NCI-H2196 treated with DMSO at 0.1 percent for 48 hours (cell line): ENCODE results near the gene ALMS1.
"Not testable (repeated sequence)": the region's sequence is repeated elsewhere in the genome, so short reads cannot be mapped to it uniquely, and the experiment has no call there.

Experiments used
- DNase-seq: peaks from one replicate; lab custom pipeline; 2025; ENCODE audit not compliant: unreplicated experiment; lab: John Stamatoyannopoulos, UW

The ALMS1 gene

GRCh38 chr2:73385504-73386341 is at the start of gene ALMS1:
TSS of gene ALMS1 (plus strand) at chr2:73385836. CDS start at chr2:73385869, 33 bp downstream.
- DNase-seq: peak; percentile 63

- no peak for DNase-seq
These were observed 47.8 kb upstream of the ALMS1 start for GRCh38 chr2:73337828-73338227.

- no peak for DNase-seq
These were observed 46.4 kb upstream of the ALMS1 start for GRCh38 chr2:73339201-73339600.

GRCh38 chr2:73341039-73341438 is 44.6 kb upstream of the ALMS1 start:
- no peak for DNase-seq

GRCh38 chr2:73343992-73344391 is 41.6 kb upstream of the ALMS1 start:
- DNase-seq: no peak

GRCh38 chr2:73344747-73345146 is 40.9 kb upstream of the ALMS1 start:
- DNase-seq: not testable (repeated sequence)

GRCh38 chr2:73350035-73350691 is 35.5 kb upstream of the ALMS1 start:
- DNase-seq: no peak

- no peak for DNase-seq
These were observed 29.5 kb upstream of the ALMS1 start for GRCh38 chr2:73356097-73356496.

GRCh38 chr2:73359915-73360697 is 25.5 kb upstream of the ALMS1 start:
- DNase-seq: no peak

GRCh38 chr2:73366060-73366459 is 19.6 kb upstream of the ALMS1 start:
- DNase-seq: no peak

- DNase-seq: no peak
These were observed 16.9 kb upstream of the ALMS1 start for GRCh38 chr2:73368781-73369180.

- DNase-seq: no peak
These were observed 15.3 kb upstream of the ALMS1 start for GRCh38 chr2:73370348-73370747.

- no peak for DNase-seq
These were observed 12.3 kb upstream of the ALMS1 start for GRCh38 chr2:73373344-73373743.

- DNase-seq: no peak
These were observed 11.4 kb upstream of the ALMS1 start for GRCh38 chr2:73374269-73374668.

GRCh38 chr2:73376681-73377080 is 9.0 kb upstream of the ALMS1 start:
- DNase-seq: no peak

- DNase-seq: no peak
These were observed 2.6 kb upstream of the ALMS1 start for GRCh38 chr2:73383036-73383435.

- no peak for DNase-seq
These were observed 523 bp upstream of the ALMS1 start for GRCh38 chr2:73385123-73385503.

GRCh38 chr2:73386342-73386868 is 769 bp downstream of the ALMS1 start:
- no peak for DNase-seq

- no peak for DNase-seq
These were observed 1.4 kb downstream of the ALMS1 start for GRCh38 chr2:73386894-73387636.

GRCh38 chr2:73402386-73403103 is 16.9 kb downstream of the ALMS1 start:
- DNase-seq: no peak
